PC-3 (cell line): ENCODE data around the gene GPR52.

Experiments used
- EZH2 ChIP-seq: fragments of 300-600 bp; sonication (generic); IDR thresholded peaks from one replicate; pipeline ENCODE4 v1.6.1; 2017; ENCODE audit warnings: antibody characterized with exemption, mild to moderate bottlenecking, low read length; ENCODE audit not compliant: unreplicated experiment
- EZH2phosphoT487 ChIP-seq: fragments of 300-600 bp; sonication (generic); IDR thresholded peaks from 2 replicates; pipeline ENCODE4 v1.6.1; 2018; ENCODE audit warnings: mild to moderate bottlenecking, antibody characterized with exemption, low read length, borderline replicate concordance
- TF ChIP-seq, protein P1 (sequence below): fragments of 300-600 bp; sonication (generic); conservative IDR thresholded peaks from 2 replicates; pipeline ENCODE4 v1.5.1; 2017; ENCODE audit warnings: antibody characterized with exemption, low read depth, mild to moderate bottlenecking, low read length

- TF ChIP-seq, protein P1, sequence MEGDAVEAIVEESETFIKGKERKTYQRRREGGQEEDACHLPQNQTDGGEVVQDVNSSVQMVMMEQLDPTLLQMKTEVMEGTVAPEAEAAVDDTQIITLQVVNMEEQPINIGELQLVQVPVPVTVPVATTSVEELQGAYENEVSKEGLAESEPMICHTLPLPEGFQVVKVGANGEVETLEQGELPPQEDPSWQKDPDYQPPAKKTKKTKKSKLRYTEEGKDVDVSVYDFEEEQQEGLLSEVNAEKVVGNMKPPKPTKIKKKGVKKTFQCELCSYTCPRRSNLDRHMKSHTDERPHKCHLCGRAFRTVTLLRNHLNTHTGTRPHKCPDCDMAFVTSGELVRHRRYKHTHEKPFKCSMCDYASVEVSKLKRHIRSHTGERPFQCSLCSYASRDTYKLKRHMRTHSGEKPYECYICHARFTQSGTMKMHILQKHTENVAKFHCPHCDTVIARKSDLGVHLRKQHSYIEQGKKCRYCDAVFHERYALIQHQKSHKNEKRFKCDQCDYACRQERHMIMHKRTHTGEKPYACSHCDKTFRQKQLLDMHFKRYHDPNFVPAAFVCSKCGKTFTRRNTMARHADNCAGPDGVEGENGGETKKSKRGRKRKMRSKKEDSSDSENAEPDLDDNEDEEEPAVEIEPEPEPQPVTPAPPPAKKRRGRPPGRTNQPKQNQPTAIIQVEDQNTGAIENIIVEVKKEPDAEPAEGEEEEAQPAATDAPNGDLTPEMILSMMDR = no peak
- no peak for TF ChIP-seq EZH2
- no peak for TF ChIP-seq EZH2phosphoT487
Measured at GRCh38 chr1:174417921-174418320, 29.8 kb upstream of the GPR52 start.
